GM12864 (cell line): ENCODE data around the gene SIM2.
"Not testable (repeated sequence)": the region's sequence is repeated elsewhere in the genome, so short reads cannot be mapped to it uniquely, and the experiment has no call there.

Experiments
- DNase-seq: peaks from one replicate; pipeline ENCODE4 v3.0.0-alpha.2; 2011; ENCODE audit warnings: low read depth
- H3K4me3 ChIP-seq: 2 replicates; pipeline ENCODE4 v1.5.1; 2011; ENCODE audit warnings: mild to moderate bottlenecking, low read depth, low read length, control low read depth
- TF ChIP-seq, protein P1 (sequence below): IDR thresholded peaks from 2 replicates; pipeline ENCODE4 v1.5.1; 2011; ENCODE audit warnings: low read depth, mild to moderate bottlenecking, moderate library complexity, low read length, control low read depth, inconsistent platforms; ENCODE audit errors: missing control alignments

SIM2 gene

DNA sequence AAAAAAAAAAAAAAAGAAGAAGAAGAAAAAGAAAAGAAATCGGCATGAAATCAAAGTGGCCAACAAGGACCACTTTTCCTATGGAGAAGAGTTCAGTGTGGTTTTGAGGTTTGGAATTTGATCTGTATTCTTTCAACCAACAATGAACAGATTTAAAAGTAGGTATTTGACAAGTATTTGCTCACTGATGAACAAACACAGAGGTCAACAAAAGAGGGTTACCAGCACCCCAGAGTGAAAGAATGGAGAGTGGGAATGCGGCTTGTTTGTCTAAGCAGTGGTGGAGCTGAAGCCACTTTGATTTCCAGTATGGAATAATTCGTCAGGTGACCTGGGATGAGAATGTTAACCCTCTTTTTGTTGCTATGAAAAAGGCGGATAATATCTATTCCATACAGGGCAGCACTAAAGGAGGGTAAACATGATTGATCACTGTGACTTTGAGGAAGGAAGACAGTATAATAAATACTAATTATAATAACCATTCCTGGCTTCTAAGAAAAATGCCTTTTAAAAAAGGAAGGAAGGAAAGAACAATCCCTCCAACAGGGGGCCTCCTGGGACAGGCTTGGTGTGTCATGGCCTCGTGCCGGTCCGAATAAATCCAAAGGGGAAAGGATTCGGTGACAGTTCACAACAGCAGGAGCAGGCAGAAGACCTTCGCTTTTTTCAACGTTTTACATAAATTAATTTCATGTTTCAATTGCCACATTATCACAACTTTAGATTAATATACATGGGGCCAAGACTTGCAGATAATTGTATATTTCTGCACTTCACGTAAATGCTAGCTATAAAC is 37.2 kb upstream of the SIM2 start:
- no peak for DNase-seq
- TF ChIP-seq, protein P1, sequence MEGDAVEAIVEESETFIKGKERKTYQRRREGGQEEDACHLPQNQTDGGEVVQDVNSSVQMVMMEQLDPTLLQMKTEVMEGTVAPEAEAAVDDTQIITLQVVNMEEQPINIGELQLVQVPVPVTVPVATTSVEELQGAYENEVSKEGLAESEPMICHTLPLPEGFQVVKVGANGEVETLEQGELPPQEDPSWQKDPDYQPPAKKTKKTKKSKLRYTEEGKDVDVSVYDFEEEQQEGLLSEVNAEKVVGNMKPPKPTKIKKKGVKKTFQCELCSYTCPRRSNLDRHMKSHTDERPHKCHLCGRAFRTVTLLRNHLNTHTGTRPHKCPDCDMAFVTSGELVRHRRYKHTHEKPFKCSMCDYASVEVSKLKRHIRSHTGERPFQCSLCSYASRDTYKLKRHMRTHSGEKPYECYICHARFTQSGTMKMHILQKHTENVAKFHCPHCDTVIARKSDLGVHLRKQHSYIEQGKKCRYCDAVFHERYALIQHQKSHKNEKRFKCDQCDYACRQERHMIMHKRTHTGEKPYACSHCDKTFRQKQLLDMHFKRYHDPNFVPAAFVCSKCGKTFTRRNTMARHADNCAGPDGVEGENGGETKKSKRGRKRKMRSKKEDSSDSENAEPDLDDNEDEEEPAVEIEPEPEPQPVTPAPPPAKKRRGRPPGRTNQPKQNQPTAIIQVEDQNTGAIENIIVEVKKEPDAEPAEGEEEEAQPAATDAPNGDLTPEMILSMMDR = peak; percentile 6
- H3K4me3 ChIP-seq = no peak overlapping the region

DNA sequence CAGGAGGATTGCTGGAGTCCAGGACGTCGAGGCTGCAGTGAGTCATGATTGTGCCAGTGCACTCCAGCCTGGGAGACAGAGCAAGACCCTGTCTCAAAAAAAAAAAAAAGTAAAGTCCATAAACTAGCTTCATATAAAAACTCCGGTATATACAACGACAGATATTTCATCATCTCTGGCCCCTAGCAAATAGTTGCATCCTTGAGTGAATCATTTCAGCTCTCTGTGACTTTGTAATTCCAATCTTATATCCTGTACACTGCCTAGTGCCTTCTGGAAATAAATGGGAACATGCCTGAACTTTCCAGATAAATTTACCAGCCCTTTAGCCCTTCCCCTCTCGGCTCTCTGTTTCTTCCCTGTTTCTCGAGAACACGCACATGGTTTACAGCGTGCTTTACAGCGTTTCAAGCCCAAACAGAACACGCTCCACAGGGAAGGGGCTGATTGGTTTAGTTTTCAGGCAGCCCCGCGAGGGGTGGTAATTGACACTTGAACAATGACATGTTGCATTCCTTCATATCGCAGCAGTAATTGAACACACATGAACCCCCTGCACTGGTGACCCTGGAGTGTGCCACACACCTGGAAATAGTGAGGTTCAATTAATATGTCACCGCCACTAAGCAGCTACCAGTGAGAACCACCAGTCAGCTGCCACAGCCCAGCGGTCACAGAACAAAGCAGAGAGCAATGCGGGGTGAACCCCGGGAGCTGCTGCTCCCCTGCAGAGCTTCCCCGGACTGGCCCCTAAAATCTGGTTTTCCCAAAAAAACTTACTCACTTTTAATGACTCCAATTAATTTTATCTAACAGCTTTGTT is 35.7 kb upstream of the SIM2 start:
- TF ChIP-seq, protein P1 = no peak
- H3K4me3 ChIP-seq = no peak overlapping the region
- no peak for DNase-seq

GRCh38 chr21:36664662-36664990 is 34.3 kb upstream of the SIM2 start:
- H3K4me3 ChIP-seq = no peak overlapping the region
- DNase-seq = no peak
- TF ChIP-seq, protein P1 = no peak

- TF ChIP-seq, protein P1 = no peak
These were observed 33.1 kb upstream of the SIM2 start for GRCh38 chr21:36665806-36666205.

GRCh38 chr21:36668713-36669112 is 30.2 kb upstream of the SIM2 start:
- TF ChIP-seq, protein P1 = no peak
- H3K4me3 ChIP-seq = no peak overlapping the region
- DNase-seq = no peak

More at GRCh38 chr21:36665806-36666205, 33.1 kb upstream of the SIM2 start:
- no peak for DNase-seq
- no peak overlapping the region for H3K4me3 ChIP-seq

- TF ChIP-seq, protein P1 = no peak
- H3K4me3 ChIP-seq = no peak overlapping the region
- DNase-seq = no peak
These were observed 27.1 kb upstream of the SIM2 start for GRCh38 chr21:36671836-36672235.

- DNase-seq, H3K4me3 ChIP-seq: not testable (repeated sequence)
These were observed 26.6 kb upstream of the SIM2 start for GRCh38 chr21:36672296-36672695.
